Activated CD4-positive, alpha-beta T cell treated with anti-CD3 and anti-CD28 coated beads for 1 hour (primary cell): ENCODE measurements around the gene FMNL2.

Source experiments
- DNase-seq: peaks from one replicate; pipeline ENCODE4 v3.0.0-alpha.2; 2020

Gene FMNL2

DNA sequence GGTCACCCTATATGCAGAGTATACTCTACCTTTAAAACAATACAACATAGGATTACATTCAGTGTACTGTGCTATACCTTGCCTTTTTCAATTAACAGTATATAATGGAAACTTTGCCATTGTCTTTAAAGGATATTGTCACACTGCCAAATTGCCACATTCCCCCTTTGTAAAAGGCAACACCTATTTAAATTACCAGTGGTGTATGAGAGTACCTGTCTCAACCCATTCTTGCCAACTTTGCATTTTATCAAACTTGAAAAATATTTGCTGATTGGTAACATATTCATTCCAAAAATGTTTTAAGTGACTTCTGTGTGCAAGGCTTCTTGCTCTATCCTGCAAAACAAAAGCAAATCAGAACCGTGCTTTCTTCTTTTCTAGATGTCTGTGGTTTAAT is 92.9 kb downstream of the FMNL2 start:
- no peak for DNase-seq

GRCh38 chr2:152428800-152429582 is 94.0 kb downstream of the FMNL2 start:
- no peak for DNase-seq

DNA sequence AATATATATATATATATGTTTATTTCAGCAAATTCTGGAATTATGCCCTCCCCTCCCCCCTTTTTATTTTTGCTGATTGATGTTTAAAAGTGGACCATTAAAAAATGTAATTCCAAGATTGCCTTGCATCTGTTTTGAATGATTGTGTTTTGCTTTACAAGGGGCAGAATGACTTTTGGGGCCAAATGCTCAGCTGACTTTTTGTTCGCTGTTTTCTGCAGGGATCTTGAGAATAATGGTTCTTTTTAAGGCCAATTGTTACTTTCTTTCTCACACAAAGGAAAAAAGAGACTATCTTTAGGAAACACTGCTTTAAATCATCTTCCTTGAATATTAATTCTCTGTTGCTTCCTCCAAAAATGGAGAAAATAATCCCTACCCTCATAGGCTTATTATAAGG is 95.9 kb downstream of the FMNL2 start:
- DNase-seq = no peak

- no peak for DNase-seq
Measured at GRCh38 chr2:152431370-152432098, 96.6 kb downstream of the FMNL2 start.

DNA sequence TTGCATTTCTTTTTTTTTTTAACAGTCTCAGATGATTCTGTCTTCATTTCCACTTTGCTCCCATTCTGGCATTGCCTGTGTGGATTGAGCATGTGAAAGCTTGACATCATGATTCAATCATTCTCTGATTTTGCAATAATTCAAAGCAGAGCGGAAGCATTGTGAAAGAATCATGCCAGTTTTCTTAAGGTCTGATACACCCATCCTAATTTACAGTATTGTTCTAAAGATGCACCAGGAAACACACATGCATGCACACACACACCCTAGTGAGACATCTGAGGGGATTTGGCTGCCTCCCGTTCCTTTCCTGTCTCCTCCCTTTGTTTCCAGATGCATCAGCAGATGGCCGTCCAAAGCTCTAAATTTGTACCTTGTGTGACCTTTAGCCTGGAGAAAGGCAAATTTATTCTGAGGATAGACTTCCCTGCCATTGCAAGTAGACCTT is 97.3 kb downstream of the FMNL2 start:
- no peak for DNase-seq

DNA sequence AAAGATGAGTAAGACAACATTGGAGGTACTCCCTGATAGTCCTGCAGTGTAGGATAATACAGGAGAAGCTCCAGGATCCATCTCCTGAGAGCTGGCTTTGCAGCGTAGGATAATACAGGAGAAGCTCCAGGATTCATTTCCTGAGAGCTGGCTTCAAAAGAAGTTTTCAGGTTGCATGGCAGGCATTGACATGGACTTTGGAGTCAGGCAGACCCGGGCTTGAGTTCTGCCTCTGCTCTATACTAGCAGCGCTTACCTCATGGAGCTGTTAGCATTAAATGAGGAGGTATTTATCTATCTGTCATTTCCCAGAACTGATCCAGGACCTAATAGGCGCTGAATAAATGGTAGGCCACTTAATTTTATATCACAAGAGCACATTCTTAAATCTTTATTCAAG is 97.8 kb downstream of the FMNL2 start:
- DNase-seq = no peak

GRCh38 chr2:152433289-152433688 is 98.3 kb downstream of the FMNL2 start:
- no peak for DNase-seq

DNA sequence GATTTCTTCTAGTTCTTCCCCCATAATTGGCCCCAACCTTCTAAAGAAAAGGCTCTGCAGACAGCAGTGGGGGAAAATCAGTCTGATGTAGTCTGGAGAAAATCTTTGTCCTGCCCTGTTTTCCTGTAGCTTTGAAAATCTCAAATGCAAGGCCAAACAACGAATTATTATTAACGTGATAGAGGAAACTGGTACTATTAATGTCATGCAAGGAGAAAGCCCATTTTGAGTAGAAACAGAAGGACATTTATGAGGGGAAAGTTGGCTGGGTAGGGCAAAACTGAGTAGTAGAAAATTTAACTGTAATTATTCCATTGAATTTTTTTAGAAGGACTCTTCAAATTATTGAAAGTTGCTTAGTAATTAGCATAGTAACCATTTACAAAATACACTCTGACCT is 98.8 kb downstream of the FMNL2 start:
- no peak for DNase-seq

- DNase-seq = no peak
Measured at GRCh38 chr2:152434395-152435182, 99.6 kb downstream of the FMNL2 start.

DNA sequence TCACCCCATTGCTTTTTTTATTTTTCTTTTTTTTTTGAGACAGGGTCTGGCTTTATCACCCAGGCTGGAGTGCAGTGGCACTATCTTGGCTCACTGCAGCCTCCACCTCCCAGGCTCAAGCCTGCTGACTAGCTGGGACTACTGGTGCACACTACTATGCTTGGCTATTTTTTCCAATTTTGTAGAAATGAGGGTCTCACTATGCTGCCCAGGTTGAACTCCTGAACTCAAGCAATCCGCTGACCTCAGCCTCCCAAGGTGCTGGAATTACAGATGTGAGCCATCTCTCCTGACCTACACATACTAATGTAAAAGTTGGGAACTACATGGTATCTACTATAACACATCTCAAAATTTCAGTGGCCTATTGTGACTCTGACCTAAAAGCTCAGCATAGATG is 101.2 kb downstream of the FMNL2 start:
- no peak for DNase-seq

- no peak for DNase-seq
Measured at GRCh38 chr2:152437276-152438108, 102.5 kb downstream of the FMNL2 start.

- no peak for DNase-seq
Measured at GRCh38 chr2:152440049-152440448, 105.1 kb downstream of the FMNL2 start.

DNA sequence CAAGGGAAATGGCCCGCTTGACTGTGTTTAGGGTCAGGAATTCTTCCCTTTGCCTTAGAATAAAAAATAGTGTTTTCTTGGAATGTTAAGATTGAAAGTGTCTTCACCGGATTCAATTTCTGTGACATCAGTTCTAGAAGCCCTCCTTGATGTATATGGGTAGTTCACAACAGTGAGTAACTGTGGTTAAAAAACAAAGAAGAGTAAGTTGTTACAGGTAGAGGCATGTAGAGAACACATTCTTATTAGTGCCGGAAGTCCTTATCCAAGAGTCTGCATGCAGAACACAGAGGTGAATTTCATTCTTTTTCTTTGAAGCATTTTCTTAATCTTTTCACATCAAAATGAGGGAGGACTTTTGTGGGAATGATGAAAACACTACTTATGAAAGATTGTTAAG is 105.5 kb downstream of the FMNL2 start:
- no peak for DNase-seq

GRCh38 chr2:152441961-152442360 is 107.0 kb downstream of the FMNL2 start:
- no peak for DNase-seq

- DNase-seq = no peak
Measured at GRCh38 chr2:152443771-152444170, 108.8 kb downstream of the FMNL2 start.

DNA sequence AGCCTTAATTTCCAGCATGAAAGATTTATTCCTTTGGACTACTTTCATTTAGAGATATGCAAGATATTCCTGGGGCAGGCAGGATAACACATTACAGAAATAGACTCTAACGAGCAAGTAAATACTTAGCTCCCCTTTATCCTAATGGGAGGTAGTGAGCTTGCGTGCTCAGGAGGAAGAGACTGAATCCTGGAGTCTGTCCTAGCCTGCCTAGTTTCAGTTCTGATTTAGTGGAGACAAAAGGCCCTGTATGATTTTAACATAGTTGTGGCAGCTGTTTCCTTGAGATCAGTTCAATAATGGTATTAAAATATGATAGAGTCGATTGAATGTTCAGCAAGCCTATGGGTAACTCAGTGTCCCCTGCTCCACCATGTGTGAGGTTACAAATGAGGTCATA is 109.5 kb downstream of the FMNL2 start:
- no peak for DNase-seq

GRCh38 chr2:152445375-152445774 is 110.4 kb downstream of the FMNL2 start:
- DNase-seq = no peak

DNA sequence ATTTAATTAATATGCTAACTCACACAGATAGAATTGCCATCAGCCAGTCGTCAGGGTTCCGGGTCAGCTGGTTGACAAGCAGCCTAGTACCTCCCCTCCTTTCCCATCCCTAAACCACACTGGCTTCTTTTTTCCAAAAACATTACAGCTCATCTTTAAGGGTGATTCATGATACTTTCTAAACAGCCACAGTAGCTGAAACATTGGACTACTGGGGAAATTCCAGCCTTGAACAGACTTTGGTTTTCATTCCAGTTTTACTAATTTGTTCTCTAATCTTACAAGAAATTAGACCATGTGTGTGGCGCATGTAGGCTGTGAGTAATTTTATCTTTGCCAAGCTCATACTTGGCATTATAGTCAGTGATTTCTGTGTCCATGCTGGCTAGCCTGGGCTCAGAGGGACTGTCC is 110.8 kb downstream of the FMNL2 start:
- no peak for DNase-seq

DNA sequence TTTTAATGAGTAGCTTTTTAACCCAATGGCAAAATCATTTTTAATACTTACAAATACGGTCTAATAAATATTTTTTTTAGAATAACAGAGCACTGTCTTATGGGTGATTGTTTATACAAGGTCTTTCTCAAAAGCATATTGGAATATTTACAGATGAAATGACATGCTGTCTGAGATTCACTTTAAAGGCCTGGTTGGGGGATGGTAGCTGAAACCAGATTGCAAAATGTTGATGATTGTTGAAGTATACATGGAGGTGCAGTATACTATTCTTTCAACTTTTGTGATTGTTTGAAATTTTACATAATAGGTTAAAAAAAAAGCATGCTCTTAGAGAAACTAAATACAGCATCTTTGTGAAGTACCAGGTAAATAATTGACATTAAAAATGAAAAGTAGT is 111.2 kb downstream of the FMNL2 start:
- DNase-seq = no peak

- DNase-seq = no peak
Measured at GRCh38 chr2:152447897-152448296, 112.9 kb downstream of the FMNL2 start.

DNA sequence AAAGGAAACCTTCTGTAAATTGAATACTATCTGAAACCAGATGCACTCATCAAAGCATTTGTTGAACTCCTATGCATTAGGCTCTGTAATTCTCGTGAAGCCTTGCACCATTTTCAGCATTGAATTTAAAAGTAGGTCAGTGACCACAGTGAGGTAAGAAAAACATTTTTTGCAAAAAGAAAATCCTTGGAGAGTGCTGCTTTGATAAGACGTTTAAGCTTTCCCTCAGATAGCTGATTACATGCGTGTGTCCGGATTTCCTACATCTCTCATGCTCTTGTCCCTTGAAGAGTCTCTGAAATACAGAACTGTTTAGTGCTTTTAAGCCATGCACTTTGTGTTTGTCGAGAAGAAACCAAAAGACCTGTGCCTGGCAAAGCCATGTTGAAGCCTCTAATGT is 113.6 kb downstream of the FMNL2 start:
- DNase-seq = no peak

- no peak for DNase-seq
Measured at GRCh38 chr2:152449578-152449977, 114.6 kb downstream of the FMNL2 start.

DNA sequence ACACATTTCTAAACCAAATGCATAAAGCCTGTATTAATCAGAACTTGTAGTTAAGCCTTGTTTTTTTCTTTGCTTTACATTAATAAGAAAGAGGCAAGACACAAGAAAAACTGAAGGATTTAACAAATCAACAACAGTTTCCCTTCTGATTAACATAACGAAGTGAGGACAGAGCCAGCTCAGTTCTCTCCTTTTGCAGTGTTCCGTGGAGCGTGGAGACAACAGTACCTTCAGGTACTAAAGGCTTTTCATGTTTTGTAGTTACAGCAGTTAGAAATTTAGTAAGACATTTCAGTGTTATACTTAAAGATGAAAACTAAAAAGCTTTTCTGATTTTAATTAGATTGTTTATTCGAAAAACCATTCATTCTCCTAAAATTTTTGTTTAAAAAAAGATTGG is 115.2 kb downstream of the FMNL2 start:
- DNase-seq = no peak
